Cardiac muscle cell (in vitro differentiated cells and primary cell): ENCODE measurements around the gene PTPN20. TPM values are rescaled to one million over a fixed set of nuclear protein-coding genes. Genes with fewer than 3 reads are reported as not detected.

Experiments used
- DNase-seq, 2 donors: peaks; one replicate each; pipeline versions ENCODE4 v3.0.0 to v3.0.0-alpha.2; 2010 to 2017; ENCODE audit warnings: low read depth in 1 of 2, low spot score in 1 of 2
- H3K27ac ChIP-seq: fragments of 200-600 bp; sonication (generic); 2 replicates; pipeline ENCODE4 v1.5.1; 2016
- H3K27me3 ChIP-seq: fragments of 200-600 bp; sonication (generic); 2 replicates; pipeline ENCODE4 v1.6.0; 2016; ENCODE audit warnings: control low read depth
- H3K36me3 ChIP-seq: fragments of 200-600 bp; sonication (generic); 2 replicates; pipeline ENCODE4 v1.5.1; 2016; ENCODE audit warnings: control low read depth
- H3K4me1 ChIP-seq: fragments of 200-600 bp; sonication (generic); 2 replicates; pipeline ENCODE4 v1.8.1; 2017; ENCODE audit warnings: low read depth, mild to moderate bottlenecking, mixed run types
- H3K4me3 ChIP-seq: fragments of 200-600 bp; sonication (generic); 2 replicates; pipeline ENCODE4 v1.5.1; 2016; ENCODE audit warnings: mild to moderate bottlenecking
- H3K9me3 ChIP-seq: fragments of 200-600 bp; sonication (generic); 2 replicates; pipeline ENCODE4 v1.5.1; 2017; ENCODE audit warnings: low read depth, mild to moderate bottlenecking, control low read depth
- polyA plus RNA-seq: library from polyadenylated mRNA; unstranded; fragments of >200 nt; fragmentation: Nextera tagmentation; extraction: Ambion mirVana; gene quantifications from 2 replicates; pipeline ENCODE4 v1.2.1, GENCODE V29; 2016
- total RNA-seq: library from RNA; depleted of rRNA; stranded (reverse); fragments of >200 nt; gene quantifications from 2 replicates; pipeline ENCODE4 v1.2.3, GENCODE V29; 2016
- TF ChIP-seq, protein P1 (sequence below): IDR thresholded peaks from 2 replicates; pipeline ENCODE4 v1.5.1; 2012; ENCODE audit warnings: low read depth, mild to moderate bottlenecking, low read length

PTPN20 gene
- total and polyA plus RNA-seq, 2 experiments from 2014 or later, result 0.42 to 0.62 TPM

DNA sequence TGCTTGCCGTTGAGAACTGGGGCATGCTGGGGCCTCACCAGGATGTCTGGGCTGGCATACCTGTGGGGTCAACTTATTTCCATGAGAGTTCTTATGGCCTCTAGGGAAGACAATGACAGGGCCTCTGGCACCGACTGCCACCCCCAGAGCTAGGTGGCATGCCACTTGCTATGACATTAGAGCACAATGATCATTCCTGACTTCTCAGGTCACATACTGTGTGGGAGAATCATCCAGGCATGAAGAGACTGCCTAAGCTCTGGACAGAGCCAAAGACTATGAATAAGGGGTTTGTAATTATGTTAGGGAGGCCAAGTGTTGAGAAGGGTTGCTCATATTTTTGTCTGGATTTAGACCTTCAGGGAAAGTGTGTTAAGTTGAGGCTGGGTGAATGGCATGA lies 97.5 kb downstream of the PTPN20 start:
- DNase-seq, result no peak

DNA sequence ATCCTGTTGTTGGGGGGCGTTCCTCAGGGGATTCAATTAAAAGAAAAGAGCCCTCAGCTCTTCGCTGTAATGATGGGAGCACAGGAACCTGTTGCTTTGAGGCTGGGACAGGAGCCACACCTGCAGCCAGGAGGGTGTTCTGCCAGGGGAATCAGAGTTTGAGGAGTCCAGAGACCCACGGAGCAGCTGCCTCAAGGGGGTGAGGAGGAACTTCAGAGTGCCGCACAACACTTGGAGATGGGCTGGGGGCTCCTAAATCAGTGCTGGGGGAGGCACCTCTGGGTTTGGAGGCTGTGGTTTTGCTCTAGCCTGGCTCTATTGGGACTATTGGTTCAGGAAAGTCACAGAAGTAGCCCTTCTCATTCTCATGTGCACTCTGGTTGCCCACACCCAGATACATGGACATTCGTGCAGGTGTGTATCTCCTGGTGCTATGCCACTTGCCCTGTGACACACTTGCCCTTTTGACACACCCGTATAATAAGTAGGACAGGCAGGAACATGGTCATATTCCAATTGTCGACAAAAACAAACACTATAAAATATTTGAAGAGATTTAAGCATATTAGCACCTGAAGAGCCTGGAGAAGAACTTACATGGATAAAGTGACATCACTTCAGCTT lies 98.1 kb downstream of the PTPN20 start:
- H3K36me3 ChIP-seq, result no peaks in the 10 kb centered on the region
- no peak overlapping the region for H3K4me3 ChIP-seq
- TF ChIP-seq, protein P1, sequence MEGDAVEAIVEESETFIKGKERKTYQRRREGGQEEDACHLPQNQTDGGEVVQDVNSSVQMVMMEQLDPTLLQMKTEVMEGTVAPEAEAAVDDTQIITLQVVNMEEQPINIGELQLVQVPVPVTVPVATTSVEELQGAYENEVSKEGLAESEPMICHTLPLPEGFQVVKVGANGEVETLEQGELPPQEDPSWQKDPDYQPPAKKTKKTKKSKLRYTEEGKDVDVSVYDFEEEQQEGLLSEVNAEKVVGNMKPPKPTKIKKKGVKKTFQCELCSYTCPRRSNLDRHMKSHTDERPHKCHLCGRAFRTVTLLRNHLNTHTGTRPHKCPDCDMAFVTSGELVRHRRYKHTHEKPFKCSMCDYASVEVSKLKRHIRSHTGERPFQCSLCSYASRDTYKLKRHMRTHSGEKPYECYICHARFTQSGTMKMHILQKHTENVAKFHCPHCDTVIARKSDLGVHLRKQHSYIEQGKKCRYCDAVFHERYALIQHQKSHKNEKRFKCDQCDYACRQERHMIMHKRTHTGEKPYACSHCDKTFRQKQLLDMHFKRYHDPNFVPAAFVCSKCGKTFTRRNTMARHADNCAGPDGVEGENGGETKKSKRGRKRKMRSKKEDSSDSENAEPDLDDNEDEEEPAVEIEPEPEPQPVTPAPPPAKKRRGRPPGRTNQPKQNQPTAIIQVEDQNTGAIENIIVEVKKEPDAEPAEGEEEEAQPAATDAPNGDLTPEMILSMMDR, result no peak
- H3K27me3 ChIP-seq, result peaks cover 5% of the 10 kb centered on the region
- no peak overlapping the region for H3K27ac ChIP-seq
- no peaks in the 10 kb centered on the region for H3K9me3 ChIP-seq
- DNase-seq, result no peak
- no peaks in the 10 kb centered on the region for H3K4me1 ChIP-seq

More for the DNA sequence above, 97.5 kb downstream of the PTPN20 start:
- Histone ChIP-seq H3K4me1 (no peaks in the 10 kb centered on the region), H3K27me3 (peaks cover 5% of the 10 kb centered on the region), H3K27ac (no peak overlapping the region), H3K36me3 (no peaks in the 10 kb centered on the region), H3K4me3 (no peak overlapping the region), H3K9me3 (no peaks in the 10 kb centered on the region)
- TF ChIP-seq, protein P1, result no peak

DNA sequence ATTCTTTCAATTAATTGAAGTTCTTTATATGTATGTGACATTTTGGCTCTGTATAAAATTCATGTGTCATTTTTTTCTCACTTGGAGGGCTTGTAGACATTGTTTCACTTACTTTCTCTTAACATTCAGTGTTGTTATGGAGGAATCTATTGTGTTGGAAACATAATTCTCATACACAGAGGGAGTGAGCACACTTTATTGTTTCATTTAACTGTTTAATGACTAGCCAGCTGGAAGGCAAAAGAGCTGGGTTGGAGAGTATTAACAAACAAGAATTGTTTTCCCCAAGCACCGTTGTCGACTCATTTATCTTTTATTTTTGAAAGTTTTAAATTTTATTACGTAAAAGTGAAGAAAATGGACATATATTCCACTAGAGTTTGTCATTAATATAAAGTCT lies 98.8 kb downstream of the PTPN20 start:
- H3K9me3 ChIP-seq, result no peaks in the 10 kb centered on the region
- TF ChIP-seq, protein P1, result no peak
- no peaks in the 10 kb centered on the region for H3K36me3 ChIP-seq
- H3K27me3 ChIP-seq, result peaks cover 5% of the 10 kb centered on the region
- H3K4me3 ChIP-seq, result no peak overlapping the region
- no peak for DNase-seq
- no peak overlapping the region for H3K27ac ChIP-seq
- no peaks in the 10 kb centered on the region for H3K4me1 ChIP-seq

DNA sequence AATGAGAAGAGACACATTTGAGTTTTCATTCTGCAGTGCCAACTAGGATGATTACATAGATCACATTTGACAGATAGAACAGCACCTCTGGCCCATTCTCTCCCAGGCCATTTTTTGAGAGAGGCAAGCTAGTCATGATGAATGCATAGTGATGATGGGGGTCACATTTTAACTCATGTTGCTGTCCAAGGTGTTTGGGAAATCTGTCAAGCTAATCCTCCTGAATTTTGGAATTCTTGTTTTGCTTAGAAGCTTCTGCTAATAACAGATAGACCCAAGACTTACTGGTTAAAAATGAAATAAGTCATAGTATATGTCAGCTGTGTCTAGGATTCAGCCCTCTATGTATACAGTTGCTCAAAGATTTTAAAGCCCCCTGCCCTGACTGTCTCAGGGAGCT lies 101.0 kb downstream of the PTPN20 start:
- no peaks in the 10 kb centered on the region for H3K9me3 ChIP-seq
- no peak for DNase-seq
- peaks cover 5% of the 10 kb centered on the region for H3K27me3 ChIP-seq
- H3K4me3 ChIP-seq, result no peak overlapping the region
- H3K36me3 ChIP-seq, result no peaks in the 10 kb centered on the region
- no peak overlapping the region for H3K27ac ChIP-seq
- TF ChIP-seq, protein P1, result no peak
- no peaks in the 10 kb centered on the region for H3K4me1 ChIP-seq

DNA sequence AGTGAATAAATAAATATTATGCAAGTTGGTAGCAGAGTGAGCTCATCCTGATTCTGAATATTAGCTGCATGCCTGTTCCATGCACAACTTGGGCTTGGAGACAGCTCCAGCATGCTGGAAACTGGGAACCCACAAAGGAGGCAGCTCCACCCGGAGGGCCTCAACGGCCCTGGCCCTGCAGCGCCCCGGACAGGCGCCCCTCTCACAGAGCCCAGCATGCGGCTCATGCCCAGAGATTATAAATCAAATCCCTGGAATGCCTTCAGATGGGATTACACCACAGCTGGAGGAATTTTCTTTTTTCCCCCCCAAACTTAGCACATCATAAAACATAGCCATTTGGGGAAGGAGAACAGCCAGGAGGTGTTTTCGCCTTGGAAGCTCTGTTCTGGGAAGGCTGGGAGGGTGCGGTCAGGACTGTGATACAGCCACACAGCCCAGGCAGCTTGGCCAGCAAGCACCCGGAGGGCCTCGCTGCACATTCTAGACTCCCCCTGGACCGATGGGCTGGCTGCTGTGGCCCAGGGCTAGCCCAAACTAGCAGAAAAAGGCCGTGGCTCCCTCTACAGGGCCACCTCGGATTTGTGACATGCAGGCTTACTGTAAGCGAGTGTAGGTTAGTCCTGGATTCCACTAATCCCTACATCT lies 102.4 kb downstream of the PTPN20 start:
- H3K27ac ChIP-seq, result no peak overlapping the region
- DNase-seq, result no peak

More for the DNA sequence above, 102.4 kb downstream of the PTPN20 start:
- Histone ChIP-seq H3K9me3 (no peaks in the 10 kb centered on the region), H3K4me1 (no peaks in the 10 kb centered on the region), H3K27me3 (peaks cover 5% of the 10 kb centered on the region), H3K4me3 (no peak overlapping the region), H3K36me3 (no peaks in the 10 kb centered on the region)
- TF ChIP-seq, protein P1, result no peak
